Measurements from ENCODE around the gene RASSF1.

GRCh38 chr3:50382722-50383121, 42.1 kb upstream of the RASSF1 start:
- no peak for TF ChIP-seq SRF (IDR thresholded peaks at IDR 0.05; ENCODE audit: low read depth, low read length)
- TF ChIP-seq ATF3 (IDR thresholded peaks at IDR 0.05; ENCODE audit: insufficient read depth, low read depth, low read length), result no peak
- TF ChIP-seq RNF2 (IDR thresholded peaks at IDR 0.05; ENCODE audit: borderline replicate concordance, low read depth, low read length, missing control alignments, poor library complexity, severe bottlenecking), result no peak
- no peak for TF ChIP-seq CTCF (IDR thresholded peaks at IDR 0.05; ENCODE audit: control extremely low read depth in 1 of 3, insufficient read depth in 1 of 3, low read depth in 1 of 3, low read length in 3 of 3)
- TF ChIP-seq TAF1 (IDR thresholded peaks at IDR 0.05; ENCODE audit: low read depth, low read length), result no peak
- no peak for TF ChIP-seq HDAC2 (IDR thresholded peaks at IDR 0.05; ENCODE audit: borderline replicate concordance in 1 of 2, low read depth in 2 of 2, low read length in 2 of 2)
- TF ChIP-seq SP1 (IDR thresholded peaks at IDR 0.05; ENCODE audit: low read depth, low read length), result no peak

Measured in H1 (cell line).